NCI-H1105 (cell line): ENCODE data around the gene DOK6.
"Not testable (repeated sequence)": the region's sequence is repeated elsewhere in the genome, so short reads cannot be mapped to it uniquely, and the experiment has no call there.

Experiments used
- DNase-seq: peaks from one replicate; lab custom pipeline; 2025; lab: John Stamatoyannopoulos, UW

Gene DOK6

DNA sequence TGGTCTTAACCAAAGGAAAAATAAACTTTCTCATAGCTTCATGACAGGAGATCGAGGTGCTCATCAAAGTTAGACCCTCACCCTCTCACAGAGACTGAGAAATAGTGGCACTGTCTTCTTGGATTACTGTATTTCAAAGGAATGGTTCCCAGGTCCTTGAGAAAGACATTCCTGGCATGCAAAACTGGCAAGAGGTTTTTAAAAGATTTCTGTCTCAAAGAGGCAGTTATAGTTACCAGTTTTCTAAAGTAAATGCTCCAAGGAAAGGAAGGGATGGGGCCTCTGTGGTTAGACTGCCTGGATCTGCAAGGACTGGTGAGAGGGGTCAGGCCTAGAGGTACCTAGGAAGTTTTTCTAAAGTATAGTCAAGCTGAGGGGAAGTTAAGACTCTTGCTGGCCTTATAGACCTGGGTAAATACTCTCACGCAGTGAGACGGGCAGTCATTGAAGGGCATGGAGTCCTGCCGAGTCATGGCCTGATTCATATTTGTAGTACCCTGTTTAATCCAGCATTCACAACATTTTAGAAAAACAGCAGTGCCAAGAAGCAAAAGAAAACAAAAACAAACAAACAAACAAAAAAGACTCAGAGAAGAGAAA lies 226.1 kb downstream of the DOK6 start:
- DNase-seq = no peak

DNA sequence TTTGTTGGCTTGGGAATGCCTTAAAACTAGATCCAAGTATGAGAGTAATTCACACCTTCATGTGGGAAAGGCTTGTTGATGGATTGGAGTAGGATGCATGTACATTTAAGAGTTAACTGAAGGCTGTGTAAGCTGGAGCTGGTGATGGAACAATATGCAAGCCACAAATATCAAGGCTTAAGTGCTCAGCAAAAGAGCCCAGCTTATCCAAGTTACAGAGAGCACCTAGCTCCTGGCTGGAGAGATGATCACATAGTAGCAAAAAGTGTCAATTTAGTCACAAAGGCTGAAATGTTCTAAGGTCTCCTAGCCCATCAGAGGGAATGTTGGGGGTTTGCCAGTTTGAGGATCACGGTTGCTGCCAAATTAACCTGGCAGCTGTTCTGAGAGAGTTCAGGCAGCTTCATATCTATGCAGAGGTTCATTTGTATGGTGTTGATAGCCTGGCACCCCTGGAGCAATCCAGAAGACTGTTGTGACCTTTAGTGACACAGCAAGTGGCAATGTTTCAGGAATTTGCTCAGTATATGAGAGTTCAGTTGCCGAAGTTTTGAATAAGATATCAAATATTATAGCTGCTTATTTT lies 228.2 kb downstream of the DOK6 start:
- peak; percentile 39 for DNase-seq

DNA sequence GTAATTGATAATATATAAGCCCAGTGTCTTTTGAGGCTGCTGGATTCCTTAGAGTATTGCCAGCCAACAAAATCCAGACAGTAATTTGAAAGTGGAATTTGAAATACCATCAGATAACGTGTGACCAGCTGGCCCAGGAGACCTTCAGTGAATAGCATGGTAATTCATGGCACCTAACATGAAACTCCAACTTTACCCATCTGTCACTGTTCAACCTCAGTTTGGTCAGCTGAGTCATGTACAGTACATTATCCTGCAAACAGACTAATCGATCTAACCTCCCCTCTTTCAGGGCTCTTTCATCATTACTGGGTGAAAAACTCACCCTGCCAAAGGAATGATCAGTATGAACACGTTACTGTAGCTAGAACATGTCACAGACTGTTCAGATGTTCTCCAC lies 230.6 kb downstream of the DOK6 start:
- no peak for DNase-seq

DNA sequence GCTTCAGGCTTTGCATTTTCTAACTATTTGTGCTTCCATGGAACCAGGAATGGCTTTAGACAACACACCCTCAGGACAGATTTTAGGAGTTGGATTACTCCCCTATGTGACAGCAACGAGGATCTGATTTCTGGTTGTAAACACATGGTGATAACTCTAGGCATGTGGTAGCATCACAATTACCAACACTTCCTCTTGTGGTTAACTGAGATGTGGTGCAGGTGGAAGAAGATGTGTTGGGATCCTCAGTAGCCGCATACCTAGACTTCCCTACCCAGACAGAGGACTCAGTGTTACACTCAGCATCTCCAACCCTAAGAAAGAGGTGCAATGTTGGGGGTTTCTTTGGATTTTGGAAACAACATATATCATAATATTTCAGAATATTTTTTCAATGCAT lies 234.8 kb downstream of the DOK6 start:
- DNase-seq = no peak

- DNase-seq = no peak
Observed at GRCh38 chr18:69636529-69637301, 236.0 kb downstream of the DOK6 start.

GRCh38 chr18:69638056-69638455 lies 237.4 kb downstream of the DOK6 start:
- no peak for DNase-seq

GRCh38 chr18:69647702-69648101 lies 247.0 kb downstream of the DOK6 start:
- DNase-seq = no peak

GRCh38 chr18:69648486-69648885 lies 247.8 kb downstream of the DOK6 start:
- peak; percentile 63 for DNase-seq

GRCh38 chr18:69649684-69650083 lies 249.0 kb downstream of the DOK6 start:
- no peak for DNase-seq

GRCh38 chr18:69651243-69651642 lies 250.6 kb downstream of the DOK6 start:
- DNase-seq = no peak

DNA sequence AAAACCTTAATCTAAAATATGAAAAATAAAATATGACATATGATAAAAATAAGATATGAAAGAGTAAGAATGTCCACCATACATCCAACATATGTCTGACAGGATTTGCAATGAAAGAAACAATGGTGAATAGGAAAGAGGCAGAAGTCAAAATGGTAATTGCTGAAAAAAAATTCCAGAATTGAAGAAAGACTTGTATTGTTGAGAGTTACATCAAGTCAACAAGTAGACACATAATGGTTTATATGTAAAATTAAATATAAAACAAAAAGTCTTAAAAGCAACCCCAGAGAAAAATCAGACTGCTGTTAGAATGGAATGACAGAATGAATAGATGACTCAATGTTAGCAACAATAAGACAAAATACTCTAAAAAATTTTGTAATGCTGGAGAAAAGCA lies 255.1 kb downstream of the DOK6 start:
- DNase-seq = no peak

GRCh38 chr18:69658103-69658502 lies 257.4 kb downstream of the DOK6 start:
- DNase-seq = no peak

GRCh38 chr18:69658685-69659084 lies 258.0 kb downstream of the DOK6 start:
- no peak for DNase-seq

DNA sequence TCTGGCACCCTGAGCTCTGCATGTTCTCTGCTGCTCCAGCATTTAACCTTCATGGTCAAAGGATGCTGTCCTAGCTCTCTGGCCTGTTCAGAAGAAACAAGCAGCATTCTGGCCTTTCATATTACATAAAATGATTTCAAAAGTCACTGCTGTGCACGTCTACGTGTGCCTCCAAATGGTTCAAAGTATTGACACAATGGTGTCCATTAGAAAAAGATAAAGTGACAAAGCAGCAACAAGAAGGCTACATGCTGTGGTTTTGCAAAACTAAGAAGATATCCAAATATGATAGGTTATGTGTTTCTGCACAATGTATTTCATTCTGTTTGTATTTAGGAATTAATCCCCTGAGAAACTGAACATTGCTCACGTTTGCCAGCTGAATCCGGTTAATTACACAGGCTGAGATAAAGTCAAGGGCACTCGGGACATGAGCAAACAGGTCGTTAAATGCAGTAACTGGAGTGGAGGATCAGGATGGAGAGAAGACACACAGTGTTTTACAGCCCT lies 258.5 kb downstream of the DOK6 start:
- peak; percentile 82 for DNase-seq

DNA sequence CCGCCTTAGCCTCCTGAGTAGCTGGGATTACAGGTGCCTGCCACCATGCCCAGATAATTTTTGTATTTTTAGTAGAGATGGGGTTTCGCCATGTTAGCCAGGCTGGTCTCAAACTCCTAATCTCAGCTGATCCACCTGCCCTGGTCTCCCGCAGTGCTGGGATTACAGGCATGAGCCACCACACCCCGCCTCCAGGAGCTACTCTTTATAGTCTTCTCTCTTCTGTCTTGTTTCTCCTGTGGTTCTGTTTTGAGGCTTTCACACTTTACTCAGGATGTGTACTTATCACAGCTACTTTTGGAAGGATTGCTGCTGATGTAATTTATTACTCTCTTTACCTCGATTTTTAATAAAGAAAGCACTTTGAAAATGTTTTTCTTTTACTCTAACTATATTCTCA lies 261.4 kb downstream of the DOK6 start:
- not testable (repeated sequence) for DNase-seq

DNA sequence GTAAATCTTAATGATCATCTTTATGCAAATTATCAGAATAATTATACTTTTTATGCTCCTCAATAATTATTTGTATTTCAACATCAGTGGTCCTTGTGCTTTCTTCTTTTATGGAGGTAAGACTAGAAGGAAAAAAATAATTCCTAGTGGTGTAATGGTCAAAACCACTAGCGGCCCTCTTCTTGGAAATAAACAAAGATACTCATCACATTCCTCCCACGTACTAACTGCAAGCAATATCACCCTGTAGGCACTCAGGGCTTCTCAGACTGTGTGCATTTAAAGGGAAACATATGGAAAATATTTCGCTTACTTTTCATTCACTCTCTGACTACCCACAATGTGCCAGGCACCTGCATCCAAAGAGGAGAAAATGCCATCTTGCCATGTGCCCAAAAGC lies 263.7 kb downstream of the DOK6 start:
- DNase-seq = no peak

DNA sequence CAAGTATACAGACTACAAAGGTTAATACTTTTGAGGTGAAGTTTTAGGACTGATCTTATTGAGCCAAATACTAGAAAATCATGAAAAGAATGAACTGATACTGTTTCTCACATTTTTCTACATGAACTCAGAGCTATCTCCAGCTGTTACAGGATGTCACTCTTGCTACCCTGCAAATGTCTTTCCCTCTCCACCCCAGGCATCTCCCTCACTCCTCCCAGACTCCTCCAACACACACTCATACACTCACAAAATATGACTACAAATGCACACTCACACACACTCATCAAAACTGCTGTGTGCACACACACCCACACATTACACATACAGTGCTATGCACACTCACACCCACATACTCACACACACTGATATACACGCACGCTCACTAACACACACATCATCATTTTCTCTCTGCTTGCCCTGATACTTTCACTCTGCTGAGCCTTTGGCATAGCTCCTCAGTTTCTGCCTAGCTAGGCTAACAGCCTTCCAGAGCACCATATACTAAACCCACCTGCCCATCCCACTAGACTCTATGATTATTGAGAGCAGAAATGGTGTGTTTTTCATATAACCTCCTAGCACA lies 273.7 kb downstream of the DOK6 start:
- DNase-seq = no peak

GRCh38 chr18:69674966-69675365 lies 274.3 kb downstream of the DOK6 start:
- DNase-seq = peak; percentile 6

DNA sequence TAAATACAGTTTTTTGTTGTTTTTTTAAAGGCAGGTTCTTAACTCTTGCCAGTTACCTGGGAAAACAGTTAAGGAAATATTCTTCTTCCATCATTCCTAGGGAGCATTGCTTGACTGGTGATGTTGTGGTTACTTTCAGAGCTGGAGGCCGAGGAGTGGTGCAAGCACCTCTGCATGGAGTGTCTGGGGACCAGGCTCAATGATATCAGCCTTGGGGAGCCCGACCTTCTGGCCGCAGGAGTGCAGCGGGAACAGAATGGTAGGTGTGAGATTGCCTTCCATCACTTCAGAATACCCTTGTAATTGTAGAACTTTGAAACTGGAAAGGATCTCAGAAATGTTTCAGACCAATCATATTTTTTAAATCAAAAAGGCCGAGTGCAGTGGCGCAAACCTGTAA lies 276.9 kb downstream of the DOK6 start:
- DNase-seq = no peak

DNA sequence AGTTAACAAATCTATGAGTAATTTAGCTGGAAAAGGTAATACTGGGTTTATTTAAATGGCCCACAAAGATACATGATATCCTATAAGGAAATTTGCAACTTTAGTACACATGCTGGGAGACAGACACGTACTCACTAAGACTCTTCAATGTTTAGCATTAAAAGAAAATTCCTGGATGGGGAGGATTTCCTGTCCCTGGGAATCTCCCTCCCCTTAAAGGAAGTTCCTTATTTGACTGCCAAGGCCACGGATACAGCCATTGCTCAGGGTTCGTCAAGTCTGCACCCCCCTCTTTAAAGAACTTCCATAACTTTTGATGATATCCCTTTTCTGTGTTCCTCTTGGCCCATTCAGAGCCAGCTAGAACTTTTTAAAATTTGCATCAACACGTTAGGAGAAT lies 279.4 kb downstream of the DOK6 start:
- DNase-seq = no peak

DNA sequence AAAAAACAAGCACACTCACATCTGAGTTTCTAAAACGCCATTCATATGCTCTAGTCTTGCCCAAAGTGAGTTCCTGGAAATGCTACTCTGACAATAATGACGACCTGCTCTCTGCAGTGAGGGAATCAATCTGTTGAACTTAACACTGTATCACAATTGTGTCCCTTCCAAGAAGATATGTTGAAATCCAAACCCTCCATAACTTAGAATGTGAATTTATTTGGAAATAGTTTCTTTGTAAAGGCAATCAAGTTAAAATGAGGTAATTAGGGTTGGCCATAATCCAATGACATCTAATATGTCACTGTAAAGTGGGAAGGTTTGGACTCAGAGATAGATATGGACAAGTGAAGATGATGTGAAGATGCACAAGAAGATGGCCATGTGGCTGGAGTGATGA lies 282.5 kb downstream of the DOK6 start:
- DNase-seq = no peak

GRCh38 chr18:69684789-69685188 lies 284.1 kb downstream of the DOK6 start:
- DNase-seq = no peak

DNA sequence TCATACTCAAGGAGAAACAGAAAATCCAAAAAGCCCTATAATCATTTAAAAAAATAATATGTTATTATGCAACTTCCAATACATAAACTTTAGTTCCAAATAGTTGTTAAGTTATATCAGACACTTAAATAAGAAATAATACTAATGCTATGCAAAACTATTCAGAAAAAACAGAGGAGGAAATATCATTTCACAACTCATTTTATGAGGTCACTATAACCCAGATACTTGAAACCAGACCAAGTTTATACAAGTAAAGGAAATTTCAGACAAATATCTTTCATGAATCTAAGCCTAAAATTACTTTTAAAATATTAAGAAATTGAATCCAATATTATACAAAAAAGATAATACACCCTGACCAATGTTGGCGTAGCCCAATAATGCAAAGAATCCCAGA lies 286.2 kb downstream of the DOK6 start:
- DNase-seq = no peak
